NCI-H2227 treated with DMSO at 0.1 percent for 48 hours (cell line): ENCODE data around the gene ESPN.
"Not testable (repeated sequence)": the region's sequence is repeated elsewhere in the genome, so short reads cannot be mapped to it uniquely, and the experiment has no call there.

Source experiments
- DNase-seq: peaks from one replicate; lab custom pipeline; 2025; lab: John Stamatoyannopoulos, UW

Gene ESPN

DNA sequence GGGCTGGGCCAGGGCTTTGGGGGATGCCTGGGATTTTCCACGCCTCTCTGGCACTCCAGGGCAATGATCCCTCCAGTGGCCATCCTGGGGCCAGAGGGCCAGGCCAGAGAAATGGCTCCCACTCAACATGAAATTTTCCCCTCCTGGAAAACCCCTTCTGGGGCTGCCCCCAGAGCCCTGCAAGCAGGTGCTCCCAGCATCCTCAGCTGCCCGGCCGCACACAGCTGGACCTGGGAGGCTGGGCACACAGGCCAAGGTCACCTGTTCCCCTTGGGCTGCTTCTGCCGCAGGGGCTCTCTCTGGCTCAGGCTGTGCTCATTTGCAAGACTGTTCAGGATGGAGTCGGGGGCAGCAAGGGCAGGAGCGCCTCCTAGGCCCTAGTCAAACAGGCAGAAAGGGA lies 3.9 kb downstream of the ESPN start:
- DNase-seq, result not testable (repeated sequence)

DNA sequence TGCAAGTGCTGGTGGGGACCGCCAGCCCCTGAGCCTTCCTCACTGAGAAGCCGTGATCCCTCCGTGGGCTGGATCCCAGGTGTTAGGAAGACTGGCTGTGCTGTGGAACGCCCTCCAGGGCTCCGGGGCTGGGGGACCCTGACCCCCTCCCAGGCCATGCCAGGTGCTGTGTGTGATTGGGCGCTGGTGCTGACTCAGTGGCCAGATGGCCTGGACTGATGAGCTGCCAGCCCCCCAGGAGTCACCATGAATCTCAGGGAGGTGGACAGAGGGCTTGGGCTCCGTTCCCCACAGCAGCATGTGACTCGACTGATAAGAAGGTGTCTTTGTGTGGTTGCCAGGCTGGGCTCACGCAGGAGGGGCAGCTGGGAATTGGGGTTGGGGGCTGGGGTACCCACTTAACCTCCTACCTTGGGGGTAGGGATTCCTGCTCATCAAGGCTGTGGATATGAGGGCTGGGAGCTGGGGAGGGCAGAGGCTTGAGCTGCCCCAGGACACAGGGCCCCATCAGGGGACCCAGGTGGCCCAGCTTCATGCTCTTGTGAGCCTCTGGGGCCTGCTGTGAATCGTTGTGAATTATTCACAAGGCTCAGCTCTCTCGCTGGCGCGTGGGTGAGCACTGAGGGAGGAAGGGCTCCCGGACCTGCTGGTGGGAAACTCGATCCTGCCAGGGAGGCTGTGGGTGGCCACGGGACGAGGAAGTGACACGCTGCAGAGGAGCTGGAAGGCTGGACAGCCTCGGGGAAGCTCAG lies 5.3 kb downstream of the ESPN start:
- not testable (repeated sequence) for DNase-seq

DNA sequence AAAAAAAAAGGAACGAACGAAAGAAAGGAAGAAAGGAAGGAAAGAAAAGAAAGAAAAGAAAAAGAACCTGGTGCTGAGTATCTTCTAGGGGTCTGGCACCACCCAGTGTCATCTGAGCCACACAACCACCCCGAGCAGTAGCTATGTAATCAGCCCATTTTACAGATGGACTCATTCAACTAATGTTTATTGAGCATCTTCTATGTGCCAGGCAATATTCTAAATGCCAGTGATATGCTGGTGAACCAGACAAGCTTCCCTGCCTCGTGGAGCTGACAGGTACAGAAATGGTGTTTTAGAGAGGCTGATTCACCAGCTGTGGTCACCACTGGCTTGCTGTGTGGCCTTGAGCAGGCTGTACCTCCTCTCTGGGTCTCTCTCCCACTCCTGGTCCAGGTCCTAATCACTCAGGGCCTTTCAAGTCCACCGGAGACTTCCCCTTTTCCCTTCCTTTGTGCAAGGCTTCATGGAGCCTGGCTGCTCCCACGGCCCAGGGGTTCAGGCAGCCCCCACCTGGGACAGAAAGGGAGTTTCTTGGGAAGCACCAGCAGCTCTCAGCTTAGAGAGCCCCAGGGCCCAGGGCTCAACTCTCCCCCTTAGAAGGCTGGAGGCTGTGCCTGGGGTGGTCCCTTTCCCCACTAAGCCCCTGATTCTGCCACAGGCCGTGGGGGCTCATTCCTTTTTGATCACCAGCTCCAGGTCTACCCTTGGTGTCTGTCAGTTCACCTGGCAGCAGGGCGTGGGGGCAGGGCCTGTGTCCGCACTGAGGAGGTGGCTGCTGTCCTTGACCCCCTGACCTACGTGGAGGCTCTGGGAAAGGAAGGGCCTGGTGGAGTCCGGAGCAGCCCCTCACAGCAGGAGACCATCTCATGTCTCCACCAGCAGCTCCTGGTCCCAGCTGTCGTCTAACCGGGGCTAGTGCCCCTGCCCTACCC lies 7.3 kb downstream of the ESPN start:
- not testable (repeated sequence) for DNase-seq

DNA sequence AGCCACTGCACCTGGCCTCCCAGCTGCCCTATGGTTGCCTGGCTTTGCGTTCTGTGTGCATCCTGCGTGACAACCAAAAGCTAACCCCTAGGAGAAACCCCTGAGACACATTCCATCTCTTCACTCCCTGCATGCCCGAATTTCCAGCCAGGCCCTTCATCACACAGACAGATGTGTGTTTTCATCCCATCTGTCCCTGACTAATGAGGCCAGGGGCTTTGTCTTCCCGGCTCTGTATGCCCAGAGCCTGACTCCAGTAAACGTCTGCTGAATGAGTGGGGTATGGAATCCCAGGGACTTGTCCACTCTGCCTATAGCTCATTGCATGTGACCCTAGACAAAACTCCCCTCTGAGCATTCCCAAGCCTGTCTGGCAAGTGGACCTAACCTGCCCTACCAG lies 9.6 kb downstream of the ESPN start:
- DNase-seq, result no peak

DNA sequence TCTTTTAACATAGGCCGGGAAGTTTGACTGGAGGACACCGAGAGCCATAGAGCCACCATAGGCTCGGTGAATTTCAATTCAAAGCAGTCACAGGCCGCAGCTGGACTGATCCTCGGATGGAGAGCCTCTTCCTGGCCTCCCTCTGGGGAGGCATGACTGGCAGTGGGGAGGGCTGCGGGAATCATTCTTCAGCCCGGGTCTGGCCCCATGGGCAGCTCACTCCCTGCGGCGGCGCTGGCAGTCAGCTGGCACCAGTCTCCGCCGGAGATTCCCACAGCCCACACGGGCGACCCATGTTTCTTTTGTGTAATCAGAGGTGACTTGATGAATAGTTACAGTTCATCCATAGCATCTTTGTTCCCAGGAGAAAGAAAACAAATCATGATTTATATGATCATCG lies 10.6 kb downstream of the ESPN start:
- no peak for DNase-seq

DNA sequence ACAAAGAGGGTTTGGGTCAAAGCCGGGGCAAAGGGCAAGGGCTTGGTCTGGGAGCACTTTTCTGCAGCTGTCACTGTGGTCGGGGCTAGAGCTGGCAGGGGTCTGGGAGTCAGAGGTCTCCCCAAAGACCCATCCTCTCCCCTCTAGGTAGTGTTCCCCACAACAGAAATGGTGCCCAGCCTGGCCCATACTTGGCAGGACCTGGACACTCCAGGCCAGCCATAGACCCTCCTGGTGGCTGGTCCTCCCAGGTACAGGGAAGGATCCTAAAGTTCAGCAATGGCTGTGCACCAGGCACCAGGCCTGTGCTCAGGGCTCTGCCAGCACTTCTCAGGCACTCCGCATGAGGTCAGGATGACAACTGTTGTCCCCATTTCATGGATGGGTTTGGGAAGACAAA lies 11.0 kb downstream of the ESPN start:
- no peak for DNase-seq

DNA sequence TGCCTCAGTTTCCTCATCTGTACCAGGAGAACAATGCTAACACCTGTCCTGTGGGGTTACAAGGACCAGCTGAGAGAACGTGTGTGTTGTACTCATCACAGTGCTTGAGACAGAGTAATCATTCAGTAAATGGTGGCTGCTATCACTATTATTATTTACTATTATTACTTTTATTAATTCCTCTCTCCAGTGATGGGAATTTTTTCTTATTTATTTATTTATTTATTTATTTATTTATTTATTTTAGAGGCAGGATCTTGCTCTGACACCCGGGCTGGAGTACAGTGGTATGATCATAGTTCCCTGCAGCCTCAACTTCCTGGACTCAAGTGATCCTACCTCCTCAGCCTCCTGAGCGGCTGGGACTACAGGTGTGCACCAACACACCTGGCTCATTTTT lies 11.7 kb downstream of the ESPN start:
- not testable (repeated sequence) for DNase-seq

DNA sequence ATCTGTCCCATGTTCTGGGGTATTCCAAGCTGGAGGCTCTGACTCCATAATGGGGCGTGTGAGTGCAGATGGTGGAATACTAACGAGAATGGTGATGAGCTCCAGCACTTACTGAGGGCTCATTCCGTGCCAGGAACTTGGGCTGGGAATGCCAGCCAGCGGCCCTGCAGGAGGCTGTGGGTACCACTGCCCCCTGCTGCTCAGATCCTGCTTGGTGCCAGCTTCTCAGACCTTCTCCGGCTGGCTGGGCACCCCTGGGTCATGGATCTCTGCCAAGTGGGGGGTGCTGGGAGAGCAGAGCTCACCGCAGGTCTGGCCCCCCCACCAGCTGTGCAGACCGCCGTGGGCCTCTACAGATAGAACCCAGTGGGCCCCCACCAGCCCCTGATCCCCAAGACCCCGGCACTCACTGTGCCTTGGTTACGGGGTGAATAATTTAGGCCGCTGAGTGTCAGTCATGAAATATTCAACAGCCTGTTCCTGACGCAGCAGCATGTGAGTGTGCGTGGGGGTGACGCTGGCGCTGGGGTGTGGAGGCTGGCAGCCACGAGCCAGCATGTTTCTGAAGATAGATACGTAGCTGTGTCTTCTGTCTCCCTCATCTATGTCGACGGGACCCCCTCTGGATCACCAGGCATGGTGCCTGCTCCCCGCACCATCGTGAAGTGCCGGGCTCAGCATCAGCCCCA lies 12.6 kb downstream of the ESPN start:
- not testable (repeated sequence) for DNase-seq

DNA sequence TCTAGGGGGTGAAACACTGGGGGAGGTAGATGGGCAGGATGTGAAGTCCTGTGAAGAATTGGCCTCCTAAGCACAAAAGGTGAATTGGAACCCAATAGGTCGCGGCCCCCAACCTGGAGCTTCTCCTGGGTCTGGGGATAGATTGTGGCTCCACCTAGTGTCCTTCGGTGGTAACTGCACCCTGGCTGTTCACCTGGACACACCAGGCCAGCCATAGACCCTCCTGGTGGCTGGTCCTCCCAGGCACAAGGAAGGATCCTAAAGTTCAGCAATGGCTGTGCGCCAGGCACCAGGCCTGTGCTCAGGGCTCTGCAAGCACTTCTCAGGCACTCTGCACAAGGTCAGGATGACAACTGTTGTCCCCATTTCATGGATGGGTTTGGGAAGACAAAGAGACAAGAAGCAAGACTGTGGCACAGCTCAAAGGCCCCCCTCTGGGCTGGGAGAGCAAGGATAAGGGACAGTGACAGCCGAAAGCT lies 13.5 kb downstream of the ESPN start:
- DNase-seq, result peak; percentile 42

DNA sequence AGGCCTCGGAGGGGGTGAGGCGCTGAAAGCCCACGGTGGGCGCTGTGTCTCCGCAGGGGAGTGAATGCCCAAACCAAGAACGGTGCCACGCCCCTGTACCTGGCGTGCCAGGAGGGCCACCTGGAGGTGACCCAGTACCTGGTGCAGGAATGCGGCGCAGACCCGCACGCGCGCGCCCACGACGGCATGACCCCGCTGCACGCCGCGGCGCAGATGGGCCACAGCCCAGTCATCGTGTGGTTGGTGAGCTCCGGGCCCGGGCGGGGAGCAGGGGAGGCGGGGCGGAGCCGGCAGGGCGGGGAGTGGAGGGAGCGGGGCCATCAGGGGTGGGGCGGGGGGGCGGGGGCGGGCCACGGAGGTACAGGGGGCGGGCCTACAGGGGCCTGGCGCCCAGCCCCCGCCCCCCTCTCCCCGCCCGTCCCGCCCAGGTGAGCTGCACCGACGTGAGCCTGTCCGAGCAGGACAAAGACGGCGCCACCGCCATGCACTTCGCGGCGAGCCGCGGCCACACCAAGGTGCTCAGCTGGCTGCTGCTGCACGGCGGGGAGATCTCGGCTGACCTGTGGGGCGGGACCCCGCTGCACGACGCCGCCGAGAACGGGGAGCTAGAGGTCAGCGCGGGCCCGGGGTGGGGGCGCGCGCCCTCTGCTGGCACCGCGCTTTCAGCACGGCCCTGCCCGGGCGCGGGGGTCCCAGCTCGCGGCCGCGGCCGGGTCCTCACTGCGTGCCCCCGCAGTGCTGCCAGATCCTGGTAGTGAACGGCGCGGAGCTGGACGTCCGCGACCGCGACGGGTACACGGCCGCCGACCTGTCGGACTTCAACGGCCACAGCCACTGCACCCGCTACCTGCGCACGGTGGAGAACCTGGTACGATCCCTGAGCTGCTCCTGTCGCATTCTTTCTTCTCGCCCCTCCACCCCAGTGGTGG lies 15.9 kb downstream of the ESPN start:
- peak; percentile 29 for DNase-seq

DNA sequence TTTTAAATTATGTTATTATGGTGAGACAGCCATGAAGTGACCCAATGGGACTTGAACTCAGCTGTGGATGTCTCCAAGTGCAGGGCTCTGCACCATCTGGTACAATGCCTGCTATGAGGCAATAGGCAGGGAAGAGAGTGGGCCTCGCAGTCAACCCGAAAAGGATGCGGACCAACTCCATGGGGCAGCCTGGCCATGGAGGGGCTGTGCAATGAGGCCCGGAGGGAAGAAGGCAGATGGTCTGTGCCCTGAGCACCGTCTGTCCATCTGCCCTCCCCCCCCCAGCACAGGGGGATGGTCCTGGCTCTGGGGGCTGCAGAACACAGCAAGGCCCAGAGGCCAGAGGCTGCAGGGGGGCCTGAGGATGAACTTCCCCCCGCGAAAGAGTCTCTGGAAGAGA lies 17.0 kb downstream of the ESPN start:
- DNase-seq, result no peak

DNA sequence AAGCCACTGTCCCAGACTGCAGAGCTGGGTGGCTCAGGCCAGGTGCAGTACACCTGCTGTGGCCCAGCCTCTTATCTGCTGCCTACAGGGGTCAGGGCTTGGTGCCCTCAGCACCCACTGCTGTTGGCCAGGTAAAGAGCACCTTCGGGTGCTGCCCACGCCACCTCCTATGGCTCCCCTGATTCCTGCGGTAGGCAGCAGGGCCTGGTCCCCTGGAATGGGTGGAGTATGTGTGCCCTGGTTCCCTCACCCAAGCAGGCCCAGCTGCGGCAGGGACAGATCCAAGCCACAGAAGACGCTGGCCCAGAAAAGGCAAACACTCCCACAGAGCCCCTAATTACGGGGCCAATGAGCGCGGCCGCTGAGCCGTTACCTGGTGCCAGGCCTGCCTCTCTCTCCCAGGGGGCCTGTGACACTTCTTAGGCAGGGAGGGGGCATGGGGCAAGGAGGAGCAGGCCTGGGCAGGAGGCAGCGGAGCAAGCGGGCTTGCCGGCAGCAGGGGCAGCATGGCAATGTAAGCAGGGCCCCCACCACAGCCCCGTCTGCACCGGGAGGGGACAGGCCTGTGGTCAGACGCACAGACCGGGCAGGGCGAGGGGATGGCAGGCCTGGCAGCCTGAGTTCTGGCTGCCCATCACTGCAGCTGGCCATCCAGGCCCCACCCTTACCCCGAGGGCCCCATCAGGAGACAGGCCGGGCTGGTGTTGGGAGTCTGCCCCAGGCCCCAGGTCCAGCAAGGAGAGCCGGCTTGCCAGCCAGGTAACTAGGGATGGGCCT lies 19.0 kb downstream of the ESPN start:
- DNase-seq, result no peak

DNA sequence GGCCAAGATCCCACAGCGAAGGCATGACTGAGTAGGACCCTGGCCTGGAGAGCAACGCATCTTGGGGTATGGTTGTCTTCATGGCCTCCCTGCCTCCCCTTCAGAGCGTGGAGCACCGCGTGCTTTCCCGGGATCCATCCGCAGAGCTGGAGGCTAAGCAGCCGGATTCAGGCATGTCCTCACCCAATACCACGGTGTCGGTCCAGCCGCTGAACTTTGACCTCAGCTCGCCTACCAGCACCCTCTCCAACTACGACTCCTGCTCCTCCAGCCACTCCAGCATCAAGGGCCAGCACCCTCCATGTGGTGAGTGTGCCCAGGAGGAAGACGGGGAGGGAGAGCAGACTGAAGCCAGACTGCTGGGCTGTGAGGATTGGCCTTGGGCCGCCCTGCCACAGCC lies 19.8 kb downstream of the ESPN start:
- DNase-seq, result no peak

DNA sequence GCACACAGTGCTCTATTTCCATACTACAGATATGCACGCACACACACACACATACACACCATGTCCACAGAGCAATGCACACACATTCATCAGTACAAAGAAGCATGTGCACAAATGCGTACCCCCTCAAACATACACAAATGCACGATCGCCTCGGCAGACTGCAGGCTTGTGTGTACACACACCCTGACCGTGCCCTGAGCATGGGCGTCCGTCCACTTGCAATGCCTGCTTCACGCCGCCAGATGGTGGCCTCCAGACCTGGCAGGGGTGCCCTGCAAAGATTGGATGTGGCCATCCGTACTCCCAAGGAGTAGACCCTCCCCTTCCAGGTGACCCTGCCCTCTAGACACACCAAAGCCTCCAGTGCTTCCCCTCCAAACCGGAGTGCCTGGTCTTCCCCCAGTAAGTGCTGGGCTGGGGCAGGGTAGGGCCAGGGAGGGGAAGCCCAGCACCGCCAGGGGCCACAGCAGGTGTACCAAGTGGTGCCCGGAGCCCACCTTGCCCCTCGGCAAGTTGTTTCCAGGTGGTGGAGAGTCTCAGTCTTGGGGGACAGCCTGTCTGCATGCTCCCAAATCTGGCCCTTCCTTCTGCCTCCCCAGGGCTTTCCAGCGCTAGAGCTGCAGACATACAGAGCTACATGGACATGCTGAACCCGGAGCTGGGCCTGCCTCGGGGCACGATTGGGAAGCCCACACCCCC lies 20.6 kb downstream of the ESPN start:
- no peak for DNase-seq

DNA sequence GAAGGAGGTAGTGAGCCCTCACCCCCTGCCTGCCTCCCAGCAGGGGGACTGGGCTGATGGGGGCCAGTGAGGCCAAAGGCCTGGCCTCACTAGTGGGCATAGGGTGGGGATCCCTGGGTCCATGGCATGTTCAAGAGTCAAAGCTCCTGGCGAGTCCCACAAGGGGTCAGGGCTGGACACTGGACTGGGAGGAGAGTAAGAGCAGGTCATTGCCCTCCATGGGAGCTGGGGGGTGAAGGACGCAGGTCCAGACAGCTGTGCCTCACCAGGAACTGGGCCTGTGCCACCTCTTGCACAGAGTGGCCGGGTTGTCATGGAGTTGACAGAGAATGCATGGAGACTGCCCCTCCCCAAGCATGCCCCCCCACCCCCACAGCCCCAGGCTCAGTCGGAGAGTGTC lies 21.4 kb downstream of the ESPN start:
- DNase-seq, result not testable (repeated sequence)

DNA sequence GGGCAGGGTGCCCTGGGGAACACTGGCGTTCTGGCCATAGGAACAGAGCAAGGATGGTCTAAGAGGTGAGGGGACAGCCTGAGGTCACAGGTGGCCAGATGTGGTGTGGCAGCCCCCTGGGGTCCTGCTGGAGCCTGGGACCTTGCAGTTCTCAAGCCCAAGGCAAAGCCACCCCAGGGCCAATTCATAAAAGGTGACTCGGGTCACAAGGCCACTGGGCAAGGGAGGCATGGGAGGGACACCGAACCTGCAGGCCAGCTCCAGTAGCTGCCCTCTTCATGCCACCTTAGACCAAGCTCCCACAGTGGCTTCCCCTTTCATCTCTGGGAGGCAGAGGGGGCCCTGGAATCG lies 22.1 kb downstream of the ESPN start:
- DNase-seq, result no peak

DNA sequence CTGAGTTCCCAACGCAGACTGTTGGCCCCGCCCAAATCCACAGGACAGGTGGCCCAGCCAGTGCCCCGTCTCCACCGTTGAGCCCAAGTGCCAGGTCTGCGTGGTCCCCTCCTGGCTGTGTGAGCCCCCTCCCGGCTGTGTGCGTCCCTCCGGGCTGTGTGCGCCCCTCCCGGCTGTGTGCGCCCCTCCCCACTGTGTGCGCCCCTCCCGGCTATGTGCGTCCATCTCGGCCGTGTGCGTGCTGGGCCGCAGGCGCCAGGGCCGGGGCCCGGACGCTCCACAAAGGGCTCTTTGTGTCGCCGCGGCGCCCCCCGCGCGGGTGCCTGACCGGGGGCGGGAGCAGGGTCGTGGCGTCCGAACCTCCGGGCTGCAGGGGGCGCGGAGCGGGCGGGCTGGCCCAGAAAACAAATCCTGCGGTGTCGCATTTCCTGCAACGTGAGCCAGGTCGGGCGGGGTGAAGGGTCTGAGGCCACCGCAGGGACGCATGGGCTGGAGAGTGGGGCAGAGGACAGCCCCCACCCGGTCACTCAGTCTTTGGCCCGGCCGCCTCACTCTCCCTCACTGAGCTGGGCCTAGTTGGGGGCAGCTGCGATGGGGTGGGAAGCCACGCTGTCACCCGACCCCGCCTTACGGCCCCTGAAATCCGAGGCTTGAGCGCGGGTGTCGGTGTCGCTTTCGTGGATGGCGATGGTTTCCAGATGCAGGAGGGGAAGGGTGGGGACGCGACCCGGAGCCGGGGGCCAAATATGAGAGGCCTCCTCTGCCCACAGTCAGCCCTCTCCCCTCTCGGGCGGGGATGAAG lies 22.6 kb downstream of the ESPN start:
- no peak for DNase-seq

DNA sequence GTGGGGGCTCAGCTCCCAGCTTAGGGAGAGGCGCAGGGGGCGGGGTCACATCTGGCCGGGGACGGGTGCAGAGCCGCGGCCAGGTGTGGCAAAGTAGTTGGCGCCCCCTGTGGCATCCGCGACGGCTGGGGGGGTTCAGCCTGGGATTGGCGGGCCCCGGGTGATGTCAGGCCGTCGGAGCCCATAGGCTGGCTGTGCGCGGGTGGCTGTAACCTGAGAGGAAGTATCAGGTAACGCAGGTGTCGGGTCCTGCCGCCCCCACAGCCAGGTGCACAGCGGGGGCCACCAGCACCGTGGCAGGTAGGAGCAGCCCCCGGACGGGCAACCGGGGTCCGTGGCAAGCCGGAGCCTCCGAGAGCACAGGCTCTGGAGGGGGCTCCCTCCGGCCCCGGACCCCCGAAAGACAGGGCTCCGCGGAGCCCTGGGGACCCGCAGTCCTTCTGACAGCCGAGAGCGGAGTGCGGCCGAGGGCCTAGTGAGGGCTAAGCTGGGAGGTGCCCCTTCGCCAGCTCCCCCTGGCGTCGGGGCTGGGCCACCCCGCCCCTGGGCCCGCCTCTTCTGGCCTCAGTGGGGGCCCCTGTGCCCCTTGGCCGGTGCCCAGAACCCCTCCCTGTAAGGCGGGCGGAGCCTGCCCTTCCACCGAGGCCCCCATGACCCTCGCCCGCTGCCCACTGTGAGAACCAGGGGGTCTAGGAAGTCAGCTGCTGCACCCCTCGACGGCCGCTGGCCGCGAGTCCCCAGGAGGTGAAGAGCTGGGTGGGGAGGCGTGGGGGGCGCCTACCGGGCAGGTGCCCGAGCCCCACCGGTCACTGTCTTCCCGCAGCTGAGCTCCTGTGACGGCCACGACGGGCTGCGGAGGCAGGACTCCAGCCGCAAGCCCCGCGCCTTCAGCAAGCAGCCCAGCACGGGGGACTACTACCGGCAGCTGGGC lies 23.5 kb downstream of the ESPN start:
- no peak for DNase-seq
